IMR-90 (cell line): ENCODE data around the gene STMN1. TPM values are rescaled to one million over a fixed set of nuclear protein-coding genes. Genes with fewer than 3 reads are reported as not detected.

Experiments used
- ATAC-seq: fragments of 200-7000 bp; cut with Tn5 transposase; 2 replicates; pipeline ENCODE4 v1.9.1; 2020; ENCODE audit warnings: low read depth, mild to moderate bottlenecking, moderate library complexity
- BruUV-seq: library from RNA; stranded (reverse); fragments of 400-500 nt; replicated peaks from 2 replicates; lab custom pipeline; 2021; lab: Mats Ljungman, UMichigan
- CTCF ChIA-PET: fragments of 300-600 bp; formaldehyde crosslinking; extraction: SDS; loops from one replicate; lab custom pipeline; 2021; ENCODE audit warnings: antibody characterized with exemption; lab: Yijun Ruan, JAX
- POLR2A ChIA-PET: fragments of 300-600 bp; sonication (Branson Sonifier 250); formaldehyde crosslinking; loops from one replicate; lab custom pipeline; 2022; ENCODE audit warnings: antibody characterized with exemption; ENCODE audit not compliant: unreplicated experiment; lab: Charles Lee
- DNase-seq: peaks from one replicate; pipeline ENCODE4 v3.0.0; 2013
- H2AFZ ChIP-seq: replicated peaks from 2 replicates; pipeline ENCODE3; 2013; ENCODE audit warnings: low read length, mild to moderate bottlenecking; ENCODE audit not compliant: poor library complexity
- H2AK5ac ChIP-seq: 2 replicates; pipeline ENCODE4 v1.6.1; 2013; ENCODE audit warnings: low read depth, low read length, inconsistent platforms
- H2AK9ac ChIP-seq: replicated peaks from 2 replicates; pipeline ENCODE3; 2013; ENCODE audit warnings: mild to moderate bottlenecking, low read depth, low read length, moderate library complexity; ENCODE audit not compliant: poor library complexity
- H2BK120ac ChIP-seq: 2 replicates; pipeline ENCODE4 v1.6.1; 2013; ENCODE audit warnings: low read depth, low read length, inconsistent platforms
- H2BK15ac ChIP-seq: 3 replicates; pipeline ENCODE4 v1.6.1; 2013; ENCODE audit warnings: low read depth, low read length, inconsistent platforms
- H2BK20ac ChIP-seq: 2 replicates; pipeline ENCODE4 v1.6.1; 2013; ENCODE audit warnings: low read depth, mild to moderate bottlenecking, inconsistent platforms, low read length, moderate library complexity
- H2BK5ac ChIP-seq: 2 replicates; pipeline ENCODE4 v1.6.1; 2013; ENCODE audit warnings: mild to moderate bottlenecking, low read depth, low read length, inconsistent platforms; ENCODE audit not compliant: poor library complexity, severe bottlenecking
- H3K14ac ChIP-seq: replicated peaks from 2 replicates; pipeline ENCODE4 v1.6.1; 2013; ENCODE audit warnings: low read depth, low read length, inconsistent platforms
- H3K18ac ChIP-seq: 2 replicates; pipeline ENCODE4 v1.6.1; 2013; ENCODE audit warnings: low read depth, low read length, control low read depth
- H3K23ac ChIP-seq: 2 replicates; pipeline ENCODE4 v1.6.1; 2013; ENCODE audit warnings: low read depth, low read length, inconsistent platforms
- H3K27ac ChIP-seq: 2 replicates; pipeline ENCODE4 v1.5.1; 2013; ENCODE audit warnings: mild to moderate bottlenecking, control low read depth, low read length; ENCODE audit not compliant: insufficient read depth
- H3K27me3 ChIP-seq: 2 replicates; pipeline ENCODE4 v1.6.1; 2013; ENCODE audit warnings: low read length; ENCODE audit not compliant: control insufficient read depth, insufficient read depth
- H3K36me3 ChIP-seq: 2 replicates; pipeline ENCODE4 v1.6.1; 2013; ENCODE audit warnings: low read length, mixed read lengths; ENCODE audit not compliant: control insufficient read depth, insufficient read depth
- H3K4ac ChIP-seq: 2 replicates; pipeline ENCODE4 v1.6.1; 2013; ENCODE audit warnings: low read depth, low read length, inconsistent platforms
- H3K4me1 ChIP-seq: 2 replicates; pipeline ENCODE4 v1.6.1; 2013; ENCODE audit warnings: low read length, mixed read lengths; ENCODE audit not compliant: control insufficient read depth, insufficient read depth
- H3K4me2 ChIP-seq: 2 replicates; pipeline ENCODE4 v1.6.1; 2013; ENCODE audit warnings: low read depth, mild to moderate bottlenecking, control low read depth, low read length, moderate library complexity
- H3K4me3 ChIP-seq: 2 replicates; pipeline ENCODE4 v1.5.1; 2013; ENCODE audit warnings: low read depth, mild to moderate bottlenecking, control low read depth, low read length, moderate library complexity; ENCODE audit not compliant: insufficient read depth
- H3K56ac ChIP-seq: 2 replicates; pipeline ENCODE4 v1.6.1; 2013; ENCODE audit warnings: low read length, inconsistent platforms; ENCODE audit not compliant: insufficient read depth; ENCODE audit errors: extremely low read depth
- H3K79me1 ChIP-seq, 2 experiments: 2 replicates each; pipeline ENCODE4 v1.6.1; 2013; ENCODE audit warnings: low read length in 2 of 2, inconsistent platforms in 1 of 2, low read depth in 1 of 2
- H3K9ac ChIP-seq: 2 replicates; pipeline ENCODE4 v1.6.1; 2013; ENCODE audit warnings: low read depth, low read length, control low read depth
- H3K9me1 ChIP-seq: 2 replicates; pipeline ENCODE4 v1.6.1; 2013; ENCODE audit warnings: low read length, inconsistent platforms; ENCODE audit not compliant: insufficient read depth
- H3K9me3 ChIP-seq: 2 replicates; pipeline ENCODE4 v1.6.1; 2013; ENCODE audit warnings: low read length; ENCODE audit not compliant: control insufficient read depth, insufficient read depth
- H4K20me1 ChIP-seq: 2 replicates; pipeline ENCODE4 v1.6.1; 2013; ENCODE audit warnings: low read length, inconsistent platforms; ENCODE audit not compliant: insufficient read depth
- H4K5ac ChIP-seq: 2 replicates; pipeline ENCODE4 v1.6.1; 2013; ENCODE audit warnings: mild to moderate bottlenecking, low read depth, low read length, control low read depth
- H4K8ac ChIP-seq, 2 experiments: 2 replicates each; pipeline ENCODE4 v1.6.1; 2013; ENCODE audit warnings: low read depth in 2 of 2, low read length in 2 of 2, control low read depth in 1 of 2, inconsistent platforms in 1 of 2
- H4K91ac ChIP-seq: 2 replicates; pipeline ENCODE4 v1.6.1; 2013; ENCODE audit warnings: low read depth, low read length, inconsistent platforms; ENCODE audit not compliant: insufficient read depth
- BHLHE40 ChIP-seq: fragments of 150-350 bp; IDR thresholded peaks from 2 replicates; pipeline ENCODE4 v1.6.1; 2016; ENCODE audit warnings: mild to moderate bottlenecking, low read depth, low read length
- CHD1 ChIP-seq: IDR thresholded peaks from 2 replicates; pipeline ENCODE4 v1.6.1; 2012; ENCODE audit warnings: low read depth, low read length, improper control_type of control experiment
- CTCF ChIP-seq: conservative IDR thresholded peaks from 2 replicates; pipeline ENCODE4 v1.5.1; 2012; ENCODE audit warnings: mild to moderate bottlenecking, low read depth, low read length, improper control_type of control experiment
- MXI1 ChIP-seq: IDR thresholded peaks from 2 replicates; pipeline ENCODE4 v1.6.1; 2012; ENCODE audit warnings: low read depth, mild to moderate bottlenecking, low read length, moderate library complexity, borderline replicate concordance
- NFE2L2 ChIP-seq: fragments of 150-350 bp; IDR thresholded peaks from 2 replicates; pipeline ENCODE4 v1.6.1; 2016; ENCODE audit warnings: low read depth, mild to moderate bottlenecking, low read length
- RAD21 ChIP-seq: IDR thresholded peaks from 2 replicates; pipeline ENCODE4 v1.6.1; 2012; ENCODE audit warnings: low read length, improper control_type of control experiment
- RFX5 ChIP-seq: IDR thresholded peaks from 2 replicates; pipeline ENCODE4 v1.8.0; 2012; ENCODE audit warnings: low read depth, mild to moderate bottlenecking, low read length, moderate library complexity
- dilution Hi-C: fragments of 300-500 bp; cut with HindIII; formaldehyde crosslinking; loops from one replicate; pipeline ENCODE4 v1.14.3; 2018; ENCODE audit warnings: low sequenced_read_pairs; ENCODE audit not compliant: unreplicated experiment
- in situ Hi-C: fragments of 300-500 bp; cut with MboI; formaldehyde crosslinking; loops from 3 replicates; pipeline ENCODE4 v1.14.3; 2019; ENCODE audit warnings: low sequenced_read_pairs, inconsistent platforms, mixed read lengths
- intact Hi-C: fragments of 100-400 bp; cut with micrococcal nuclease; formaldehyde crosslinking; loops from 2 replicates; pipeline ENCODE4 v1.10.0; 2022
- polyA plus RNA-seq, 3 experiments: library from polyadenylated mRNA; depleted of rRNA; stranded (reverse); fragments of >200 nt; gene quantifications; 2 replicates each; pipeline ENCODE4 v1.2.3, GENCODE V29; 2012; ENCODE audit warnings: low replicate concordance in 1 of 3
- total RNA-seq: library from RNA; depleted of rRNA; stranded (reverse); fragments of >200 nt; gene quantifications from 2 replicates; pipeline ENCODE4 v1.2.3, GENCODE V29; 2012

The STMN1 gene
- total and polyA plus RNA-seq, 2 of the 4 experiments (the other 2 are of a cell fraction), result 93.0 to 273 TPM

GRCh38 chr1:25913206-25913605 is 7.0 kb upstream of the STMN1 start:
- intact Hi-C loops, result no loop called here
- no TSS peak for BruUV-seq
- TF ChIP-seq CHD1 (no peak), RAD21 (no peak), CTCF (no peak), NFE2L2 (no peak), RFX5 (no peak), MXI1 (no peak), BHLHE40 (no peak)

More at GRCh38 chr1:25913206-25913605, 7.0 kb upstream of the STMN1 start:
- POLR2A ChIA-PET, result no interaction called here
- dilution Hi-C loops, result no loop called here
- Histone ChIP-seq H3K56ac (no peak overlapping the region), H2AK5ac (peak overlapping the region; percentile 26; the same call in 1 of the 2 replicates), H2AK9ac (no peak overlapping the region), H4K20me1 (no peaks in the 10 kb centered on the region), H2BK20ac (no peak overlapping the region), H2BK5ac (peak overlapping the region; percentile 14), H3K4me1 (peaks cover 8% of the 10 kb centered on the region; the same call in 1 of the 2 replicates), H3K23ac (no peak overlapping the region), H3K14ac (no peak overlapping the region), H3K18ac (peak overlapping the region; percentile 35; the same call in 1 of the 2 replicates), H3K9me3 (no peaks in the 10 kb centered on the region), H3K27me3 (no peaks in the 10 kb centered on the region), H2BK15ac (peak overlapping the region; percentile 41; the same call in 1 of the 3 replicates), H3K27ac (no peak overlapping the region), H4K5ac (no peak overlapping the region), H3K4me3 (no peak overlapping the region), H2AFZ (no peak overlapping the region), H3K4me2 (no peak overlapping the region), H3K9ac (no peak overlapping the region), H4K8ac (no peak overlapping the region), H3K9me1 (peaks cover 8% of the 10 kb centered on the region; the same call in 1 of the 2 replicates), H3K4ac (peak overlapping the region; percentile 15; the same call in 1 of the 2 replicates), H3K79me1 (peaks cover 0 to 3% of the 10 kb centered on the region in 2 experiments; a peak in 1 of 4 replicates), H3K36me3 (no peaks in the 10 kb centered on the region), H4K91ac (no peak overlapping the region), H2BK120ac (peak overlapping the region; percentile 39; the same call in 1 of the 2 replicates)
- in situ Hi-C loops, result no loop called here
- no peak for DNase-seq
- CTCF ChIA-PET, result interaction anchor here (1.8 kb wide), 1 partner anchor 9 kb away, joined by 4 read pairs; no protein-coding TSS in a partner anchor
- no peak for ATAC-seq
